ENCODE measurements around the gene SOWAHC. TPM values are rescaled to one million over a fixed set of nuclear protein-coding genes. Genes with fewer than 3 reads are reported as not detected.
"Not testable (repeated sequence)": the region's sequence is repeated elsewhere in the genome, so short reads cannot be mapped to it uniquely, and the experiment has no call there.

The SOWAHC gene
- total RNA-seq, 1 experiment from 2014 or later: 17.5 TPM

DNA sequence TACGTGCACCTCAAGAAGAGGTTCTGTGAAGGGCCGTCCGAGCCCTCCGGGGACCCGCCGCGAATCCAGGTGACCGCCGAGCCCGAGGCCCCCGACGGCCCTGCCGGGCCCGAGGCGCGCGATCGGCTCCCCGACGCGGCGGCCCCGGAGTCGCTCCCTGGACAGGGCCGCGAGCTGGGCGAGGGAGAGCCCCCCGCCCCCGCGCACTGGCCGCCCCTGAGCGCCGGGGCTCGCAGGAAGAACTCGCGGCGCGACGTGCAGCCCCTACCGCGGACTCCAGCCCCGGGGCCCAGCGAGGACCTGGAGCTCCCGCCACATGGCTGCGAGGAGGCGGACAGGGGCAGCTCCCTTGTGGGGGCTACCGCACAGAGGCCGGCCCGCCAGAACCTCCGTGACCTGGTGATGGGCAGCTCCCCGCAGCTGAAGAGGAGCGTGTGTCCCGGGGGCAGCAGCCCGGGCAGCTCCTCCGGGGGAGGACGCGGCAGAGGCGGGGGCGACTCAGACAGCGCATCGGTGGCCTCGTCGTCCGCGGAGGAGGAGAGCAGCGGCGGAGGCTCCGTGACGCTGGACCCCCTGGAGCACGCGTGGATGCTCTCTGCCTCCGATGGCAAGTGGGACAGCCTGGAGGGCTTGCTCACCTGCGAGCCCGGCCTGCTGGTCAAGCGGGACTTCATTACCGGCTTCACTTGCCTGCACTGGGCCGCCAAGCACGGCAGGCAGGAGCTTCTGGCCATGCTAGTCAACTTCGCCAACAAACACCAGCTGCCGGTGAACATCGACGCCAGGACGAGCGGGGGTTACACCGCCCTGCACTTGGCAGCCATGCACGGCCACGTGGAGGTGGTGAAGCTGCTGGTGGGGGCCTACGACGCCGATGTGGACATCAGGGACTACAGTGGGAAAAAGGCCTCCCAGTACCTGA is 812 bp downstream of the SOWAHC start:
- DNase-seq (ENCODE audit: low spot score): no peak

DNA sequence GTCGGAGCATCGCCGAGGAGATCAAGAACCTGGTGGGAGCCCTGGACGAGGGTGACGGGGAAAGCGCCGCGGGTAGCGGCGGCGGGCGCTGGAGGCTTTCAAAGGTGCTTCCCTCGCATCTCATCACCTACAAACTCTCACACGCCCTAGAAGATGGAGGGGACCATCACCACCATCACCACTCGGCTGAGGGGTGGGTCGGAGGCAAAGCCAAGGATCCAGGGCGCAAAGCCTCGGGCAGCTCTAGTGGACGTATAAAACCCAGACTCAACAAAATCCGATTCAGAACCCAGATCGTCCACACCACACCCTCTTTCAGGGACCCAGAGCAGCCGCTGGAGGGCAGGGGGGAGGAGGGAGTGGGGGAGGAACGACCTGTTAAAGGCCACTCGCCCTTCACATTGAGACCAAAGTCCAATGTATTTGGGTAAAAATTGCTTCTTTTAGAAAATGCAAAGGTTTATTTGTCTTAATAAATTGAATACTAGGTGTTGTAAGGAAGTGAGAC is 1.5 kb downstream of the SOWAHC start:
- DNase-seq (ENCODE audit: low spot score): no peak

DNA sequence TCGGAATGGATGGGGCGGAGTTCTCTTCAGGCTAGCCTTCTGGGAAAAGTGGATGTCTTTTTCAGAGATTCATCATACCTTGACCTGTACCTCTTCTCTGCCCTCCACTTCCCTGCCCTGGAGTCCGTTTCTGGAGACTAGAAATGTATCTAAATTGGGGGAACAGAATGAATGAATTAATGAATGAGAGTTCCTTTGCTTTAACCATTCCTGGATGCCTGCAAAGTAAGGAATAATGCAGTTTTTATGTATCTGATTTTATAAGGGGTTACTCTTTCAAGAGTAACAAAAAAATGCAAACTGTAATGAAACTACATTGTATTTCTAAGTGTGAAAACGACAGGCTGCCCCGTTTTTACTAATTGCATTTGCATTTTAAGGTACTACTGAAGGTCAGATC is 2.0 kb downstream of the SOWAHC start:
- no peak for DNase-seq (ENCODE audit: low spot score)

DNA sequence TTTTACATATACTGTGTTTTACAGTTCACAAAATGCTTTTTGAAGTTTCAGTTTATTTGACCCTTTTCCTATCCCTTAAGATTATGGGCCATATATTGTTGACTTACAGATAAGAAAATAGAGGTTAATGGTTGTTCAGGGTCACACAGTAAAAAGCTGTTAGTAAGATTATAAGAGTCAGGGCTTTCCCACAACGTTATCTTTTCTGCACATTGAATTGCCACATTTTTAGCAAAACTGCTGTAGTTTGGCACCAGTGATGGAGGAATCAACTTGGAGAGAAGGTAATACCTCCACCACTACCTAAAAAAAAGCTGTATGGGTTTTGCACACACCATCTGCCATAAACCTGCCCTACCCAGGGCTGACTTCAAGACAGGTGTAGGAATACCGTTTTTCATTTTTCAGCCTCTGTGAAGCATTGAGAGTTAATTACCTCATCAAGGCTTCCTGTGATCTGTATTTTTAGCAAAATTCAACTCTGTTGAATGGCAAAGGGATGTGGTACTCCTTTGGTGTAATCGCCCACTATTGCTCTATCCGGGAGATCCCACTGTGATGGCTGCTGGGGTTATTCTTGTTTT is 5.0 kb downstream of the SOWAHC start:
- no peak for DNase-seq (ENCODE audit: low spot score)

DNA sequence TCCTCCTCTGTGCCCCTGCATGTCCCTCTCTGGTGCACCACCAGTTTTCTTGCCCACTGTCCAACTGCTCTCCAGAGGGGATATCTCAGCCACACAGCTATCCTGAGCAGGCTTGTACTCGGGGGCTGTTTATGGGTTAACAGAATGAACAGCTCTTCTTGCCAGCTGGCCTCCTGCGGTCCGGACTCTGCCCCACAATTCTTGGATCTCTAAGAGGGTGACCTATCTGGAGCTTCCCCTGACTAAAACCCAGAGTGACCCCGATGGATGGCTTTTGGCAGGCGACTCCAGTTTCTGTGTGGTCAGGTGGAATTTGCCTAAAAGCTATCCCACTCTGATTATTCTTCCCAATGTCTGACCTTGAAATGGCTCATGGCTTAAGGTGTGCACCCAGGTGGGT is 9.1 kb downstream of the SOWAHC start:
- no peak for DNase-seq (ENCODE audit: low spot score)

DNA sequence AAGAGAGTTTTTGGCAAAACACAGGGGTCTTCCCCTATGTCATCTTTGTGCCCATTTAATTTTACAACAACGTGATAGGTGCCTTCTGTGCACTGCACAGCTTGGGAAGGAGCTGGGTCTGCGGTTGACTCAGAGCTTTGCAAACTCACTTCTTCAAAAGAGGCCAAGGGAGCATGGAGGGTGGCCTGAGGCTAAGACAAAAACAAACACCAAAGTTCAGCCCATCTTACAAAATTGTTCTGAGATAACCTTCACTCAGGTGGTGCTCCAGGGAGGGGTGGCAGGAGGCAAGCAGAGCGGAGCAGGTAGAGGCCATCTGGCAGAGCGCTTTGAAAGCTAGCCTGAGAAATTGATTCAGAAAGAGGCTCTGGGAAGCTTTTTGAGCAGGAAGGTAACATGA is 9.8 kb downstream of the SOWAHC start:
- no peak for DNase-seq (ENCODE audit: low spot score)

DNA sequence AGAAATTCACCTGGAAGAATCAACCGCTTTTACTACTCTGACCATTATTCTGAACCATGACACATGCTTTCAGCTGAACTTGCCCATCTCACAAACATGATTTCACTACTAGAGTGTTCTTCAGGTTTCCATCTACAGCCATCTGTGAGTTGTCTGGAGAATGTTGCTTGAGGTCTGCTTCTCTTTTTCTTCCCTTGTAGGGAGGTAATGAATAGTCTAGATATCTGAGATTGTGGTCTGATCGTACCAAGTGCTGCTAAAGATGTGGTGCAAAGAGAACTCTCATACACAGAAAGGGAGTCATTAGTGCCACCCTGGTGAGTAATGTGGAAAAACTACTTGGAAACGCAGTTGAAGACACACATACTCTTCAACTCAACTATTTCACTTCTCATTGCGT is 10.2 kb downstream of the SOWAHC start:
- DNase-seq (ENCODE audit: low spot score): no peak

DNA sequence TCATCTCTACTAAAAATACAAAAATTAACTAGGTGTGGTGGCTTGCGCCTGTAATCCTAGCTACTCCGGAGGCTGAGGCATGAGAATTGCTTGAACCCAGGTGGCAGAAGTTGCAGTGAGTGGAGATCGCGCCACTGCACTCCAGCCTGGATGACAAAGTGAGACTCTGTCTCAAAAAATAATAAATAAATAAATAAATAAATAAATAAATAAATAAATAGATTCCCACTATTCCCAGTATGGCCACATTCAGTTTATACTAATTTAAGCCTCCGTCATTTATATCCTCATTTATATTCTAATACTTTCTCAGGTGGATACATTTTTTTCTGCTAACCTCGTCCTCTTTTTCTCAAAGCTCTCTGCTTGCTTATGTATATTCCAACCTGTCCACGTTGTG is 14.2 kb downstream of the SOWAHC start:
- DNase-seq (ENCODE audit: low spot score): not testable (repeated sequence)

DNA sequence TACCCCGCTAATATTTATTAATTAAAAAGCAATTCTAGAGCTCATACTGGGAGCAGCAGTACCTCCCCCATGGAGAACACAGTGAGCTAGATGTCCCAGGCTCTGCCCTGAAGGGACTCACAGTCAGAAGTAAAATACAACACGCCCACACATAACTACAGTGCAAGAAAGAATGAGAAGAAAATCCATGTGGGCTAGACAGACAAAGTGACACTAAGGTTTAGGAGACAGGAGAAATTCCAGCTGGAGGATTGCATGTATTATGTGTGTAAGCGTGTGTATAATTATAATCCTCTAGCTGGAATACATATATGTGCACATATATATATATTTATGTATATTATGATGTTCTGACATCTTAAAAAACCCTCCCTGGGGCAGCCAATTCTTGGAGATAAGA is 15.7 kb downstream of the SOWAHC start:
- DNase-seq (ENCODE audit: low spot score): no peak

DNA sequence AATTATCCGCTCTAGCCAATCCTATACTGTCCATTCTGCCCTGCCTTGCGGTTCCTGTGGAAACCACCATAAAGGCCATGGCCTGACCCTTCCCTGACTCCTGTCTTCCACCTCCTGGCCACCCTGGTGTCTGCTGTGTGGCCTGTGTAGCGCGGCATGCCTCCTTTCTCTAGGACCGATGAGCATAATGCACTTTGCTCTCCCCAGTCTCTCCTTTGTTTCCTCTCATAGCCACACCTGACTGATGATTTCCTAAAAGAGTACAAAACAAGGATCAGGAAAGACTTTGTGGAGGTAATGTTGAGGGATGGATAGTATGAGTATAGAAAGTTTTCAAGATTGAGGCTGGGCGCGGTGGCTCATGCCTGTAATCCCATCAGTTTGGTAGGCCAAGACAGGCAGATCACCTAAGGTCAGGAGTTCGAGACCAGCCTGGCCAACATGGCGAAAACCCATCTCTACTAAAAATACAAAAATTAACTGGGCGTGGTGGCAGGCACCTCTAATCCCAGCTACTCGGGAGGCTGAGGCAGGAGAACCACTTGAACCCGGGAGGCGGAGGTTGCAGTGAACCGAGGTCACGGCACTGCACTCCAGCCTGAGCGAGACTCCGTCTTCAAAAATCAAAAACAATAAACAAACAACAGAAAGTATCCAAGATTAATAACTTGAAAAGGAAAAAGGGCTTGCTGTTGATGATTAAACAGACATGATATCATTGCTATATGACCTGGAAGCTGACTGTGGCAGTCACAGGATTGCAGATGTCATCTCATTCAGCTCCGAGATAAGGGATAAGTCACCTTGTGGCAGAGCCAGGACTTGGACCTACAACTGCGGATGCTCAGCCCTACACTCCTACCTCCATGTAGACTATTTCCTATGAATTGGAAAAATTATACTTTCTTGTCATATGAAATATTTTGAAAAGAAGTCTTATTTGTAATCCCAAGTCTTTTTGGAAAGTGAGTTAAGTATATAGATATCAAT is 16.6 kb downstream of the SOWAHC start:
- DNase-seq (ENCODE audit: low spot score): no peak

DNA sequence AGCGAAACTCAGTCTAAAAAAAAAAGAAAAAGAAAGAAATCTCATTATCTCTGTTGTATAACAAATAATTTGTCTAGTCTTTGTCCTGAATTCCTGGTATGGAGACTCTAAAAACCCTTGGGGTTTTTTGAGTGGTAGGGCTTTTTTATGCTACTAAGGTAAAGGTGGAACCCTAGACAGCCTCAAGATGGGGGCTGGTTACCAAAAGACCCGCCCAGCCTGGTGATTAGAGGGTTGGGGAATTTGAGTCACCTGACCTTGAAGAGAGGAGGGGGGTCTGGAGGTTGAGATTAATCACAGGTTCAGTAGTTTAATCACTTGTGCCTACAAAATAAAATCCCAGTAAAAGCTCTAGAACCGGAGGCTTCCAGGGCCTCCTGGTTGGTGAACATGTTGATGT is 17.6 kb downstream of the SOWAHC start:
- DNase-seq (ENCODE audit: low spot score): no peak

DNA sequence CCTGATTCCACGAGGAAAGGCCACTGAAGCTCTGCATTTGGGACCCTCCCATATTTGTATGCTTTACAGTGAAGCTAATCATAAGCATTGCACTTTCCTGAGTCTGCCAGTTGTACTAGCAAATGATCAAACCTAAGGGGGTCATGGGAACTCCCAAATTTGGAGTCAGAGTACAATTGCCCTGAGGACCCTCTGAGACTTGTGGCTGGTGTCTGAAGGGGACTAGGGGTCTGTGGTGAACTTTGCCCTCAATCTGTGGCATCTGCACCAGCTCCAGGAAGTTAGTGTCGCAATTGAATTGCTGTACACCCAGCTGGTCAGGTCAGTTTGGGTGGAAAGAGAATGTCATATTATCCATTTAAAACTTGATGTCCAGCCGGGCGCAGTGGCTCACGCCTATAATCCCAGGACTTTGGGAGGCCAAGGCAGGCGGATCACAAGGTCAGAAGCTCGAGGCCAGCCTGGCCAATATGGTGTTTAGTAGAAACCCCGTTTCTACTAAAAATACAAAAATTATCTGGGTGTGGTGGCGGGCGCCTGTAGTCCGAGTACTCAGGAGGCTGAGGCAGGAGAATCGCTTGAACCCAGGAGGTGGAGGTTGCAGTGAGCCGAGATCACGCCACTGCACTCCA is 18.1 kb downstream of the SOWAHC start:
- no peak for DNase-seq (ENCODE audit: low spot score)

DNA sequence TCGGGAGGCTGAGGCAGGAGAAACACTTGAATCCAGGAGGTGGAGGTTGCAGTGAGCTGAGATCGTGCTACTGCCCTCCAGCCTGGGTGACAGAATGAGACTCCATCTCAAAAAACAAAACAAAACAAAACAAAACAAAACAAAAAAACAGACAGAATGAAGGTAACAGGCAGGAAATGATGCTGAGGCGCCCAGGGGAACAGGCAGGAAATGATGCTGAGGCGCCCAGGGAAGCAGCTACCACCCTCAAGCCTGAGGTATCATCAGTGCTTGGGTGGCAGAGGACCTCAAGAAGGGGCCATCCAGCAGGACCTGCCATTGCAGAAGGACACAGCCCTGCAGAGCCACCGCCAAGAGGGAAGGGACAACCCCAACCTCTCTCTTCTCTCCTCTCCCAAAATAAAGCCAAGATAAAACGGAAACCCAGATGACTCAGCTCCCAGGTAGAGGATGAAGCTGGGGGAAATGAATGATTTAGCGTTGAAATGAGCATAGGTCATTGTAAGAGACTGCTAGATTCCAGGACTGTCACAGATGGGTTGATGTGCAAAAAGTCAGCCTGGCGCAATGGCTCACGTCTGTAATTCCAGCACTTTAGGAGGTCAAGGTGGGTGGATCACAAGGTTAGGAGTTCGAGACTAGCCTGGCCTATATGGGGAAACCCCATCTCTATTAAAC is 19.3 kb downstream of the SOWAHC start:
- DNase-seq (ENCODE audit: low spot score): no peak

DNA sequence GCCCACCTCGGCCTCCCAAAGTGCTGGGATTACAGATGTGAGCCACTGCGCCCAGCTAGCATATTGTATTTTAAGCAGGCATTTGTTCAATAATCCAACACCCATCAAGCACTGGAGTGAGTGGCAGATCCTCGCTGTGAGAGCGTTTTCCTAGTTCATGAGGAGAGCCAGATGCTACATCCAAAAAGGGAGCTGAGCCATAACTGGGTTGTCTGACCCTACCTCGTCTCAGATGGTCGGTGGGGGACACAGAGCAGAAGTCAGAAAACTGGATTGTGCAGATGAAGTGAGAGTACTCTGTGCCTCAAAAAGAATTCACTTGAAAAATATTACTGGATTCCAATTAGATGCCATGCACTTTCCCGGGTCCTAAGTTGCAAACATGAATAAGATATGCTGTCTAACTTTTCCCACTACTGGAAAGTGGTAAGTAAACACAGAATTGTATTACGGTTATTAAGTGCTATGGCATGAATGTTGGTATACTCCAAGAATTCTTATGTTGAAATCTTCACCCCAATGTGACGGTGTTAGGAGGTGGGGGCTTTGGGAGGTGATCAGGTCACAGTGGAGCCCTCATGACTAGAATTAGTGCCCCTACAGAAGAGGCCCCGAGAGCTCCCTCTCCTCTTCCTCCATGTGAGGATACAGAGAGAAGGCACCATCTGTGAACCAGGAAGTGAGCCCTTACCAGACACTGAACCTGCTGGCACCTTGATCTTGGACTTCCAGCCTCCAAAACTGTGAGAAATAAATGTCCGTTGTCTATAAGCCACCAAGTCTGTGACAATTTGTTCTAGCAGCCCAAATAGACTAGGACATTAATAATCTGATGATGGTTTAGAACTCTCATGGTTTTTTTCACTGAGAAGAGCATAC is 21.5 kb downstream of the SOWAHC start:
- no peak for DNase-seq (ENCODE audit: low spot score)

DNA sequence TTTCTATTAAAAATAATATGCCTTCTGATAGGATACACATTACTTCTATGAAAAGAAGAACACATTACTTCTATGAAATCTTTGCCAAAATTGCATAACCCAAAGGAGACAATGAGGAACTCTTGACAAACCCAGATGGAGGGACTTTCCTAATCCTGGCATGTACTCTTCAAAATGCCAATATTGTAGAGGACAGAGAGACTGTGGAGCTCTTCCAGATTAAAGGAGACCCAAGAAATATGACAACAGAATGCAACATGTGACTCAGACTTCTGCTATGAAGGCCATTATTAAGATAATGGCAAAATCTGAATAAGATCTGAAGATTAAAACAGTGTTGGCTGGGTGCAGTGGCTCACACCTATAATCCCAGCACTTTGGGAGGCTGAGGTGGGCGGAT is 22.2 kb downstream of the SOWAHC start:
- DNase-seq (ENCODE audit: low spot score): no peak

DNA sequence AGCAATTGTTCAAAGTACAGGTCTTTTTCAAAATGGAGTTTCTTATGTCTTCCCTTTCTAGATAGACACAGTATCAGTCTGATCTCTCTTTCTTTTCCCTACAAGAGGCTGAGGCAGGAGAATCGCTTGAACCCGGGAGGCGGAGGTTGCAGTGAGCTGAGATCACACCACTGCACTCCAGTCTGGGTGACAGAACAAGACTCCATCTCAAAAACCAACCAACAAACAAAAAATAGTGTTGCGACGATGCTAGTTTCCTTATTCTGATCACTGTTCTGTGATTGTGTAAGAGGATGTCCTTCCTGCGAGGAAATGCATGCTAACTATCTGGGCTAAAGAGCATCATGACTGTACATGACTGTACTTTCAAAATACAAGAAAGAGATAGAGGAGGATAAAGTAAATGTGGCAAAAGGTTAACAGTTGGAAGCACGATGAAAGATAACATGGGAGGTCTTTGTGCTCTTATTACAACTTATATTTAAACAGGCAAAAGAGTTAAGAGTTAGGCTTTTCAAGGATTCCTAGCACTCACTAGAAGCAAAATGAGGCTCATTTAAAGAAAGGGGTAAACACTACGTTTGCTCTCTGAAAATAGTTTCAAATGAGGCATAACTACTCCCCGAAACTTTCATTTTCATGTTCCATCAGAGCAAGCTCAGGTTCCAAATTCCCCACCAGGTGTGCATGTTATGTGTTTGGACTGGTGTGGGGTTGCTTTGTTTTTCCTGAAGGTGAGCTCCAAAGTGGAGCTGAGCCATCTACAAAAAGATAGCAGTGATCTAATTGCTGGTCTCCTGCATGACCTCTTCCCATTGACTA is 23.8 kb downstream of the SOWAHC start:
- DNase-seq (ENCODE audit: low spot score): no peak

DNA sequence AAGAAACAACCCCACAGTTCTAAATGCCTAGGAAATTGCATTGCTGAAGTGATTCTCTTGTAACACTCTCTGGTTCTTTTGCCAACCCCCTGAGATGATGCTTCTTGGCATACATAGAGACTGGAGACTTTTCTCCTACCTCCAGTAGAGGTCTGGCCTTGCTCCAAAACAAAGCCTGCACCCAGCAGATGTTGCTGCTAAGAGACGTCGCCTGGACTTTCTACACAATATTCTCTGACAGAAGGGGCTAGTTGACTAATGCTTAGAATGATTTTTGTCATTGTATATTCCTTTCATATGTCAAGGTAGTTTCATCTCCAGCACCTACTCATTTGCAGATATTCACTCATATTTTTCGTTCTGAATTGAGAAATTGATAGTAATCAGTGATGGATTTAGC is 24.6 kb downstream of the SOWAHC start:
- DNase-seq (ENCODE audit: low spot score): no peak

DNA sequence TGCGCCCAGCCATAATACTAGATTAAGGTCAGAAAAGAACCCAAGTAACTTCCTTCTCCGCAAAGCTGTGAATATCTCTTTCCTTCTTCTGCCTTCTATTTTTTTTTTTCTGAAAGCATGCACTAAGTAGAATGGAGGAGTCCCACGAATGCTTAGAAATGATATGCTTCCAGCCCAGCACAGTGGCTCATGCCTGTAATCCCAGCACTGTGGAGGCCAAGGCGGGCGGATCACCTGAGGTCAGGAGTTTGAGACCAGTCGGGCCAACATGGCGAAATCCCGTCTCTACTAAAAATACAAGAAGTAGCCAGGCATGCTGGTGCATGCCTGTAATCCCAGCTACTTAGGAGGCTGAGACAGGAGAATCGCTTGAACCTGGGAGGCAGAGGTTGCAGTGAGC is 25.8 kb downstream of the SOWAHC start:
- DNase-seq (ENCODE audit: low spot score): not testable (repeated sequence)

Data from A172 (cell line).